ENCODE results near the gene USP30.

Gene USP30

GRCh38 chr12:109100741-109101140 lies 48.4 kb downstream of the USP30 start:
- no peaks in the 10 kb centered on the region for H3K27me3 ChIP-seq (ENCODE audit: control insufficient read depth in 1 of 2, insufficient read depth in 2 of 2, low read length in 2 of 2)
- no peaks in the 10 kb centered on the region for H3K9me3 ChIP-seq (ENCODE audit: low read length)
- peaks cover 26% of the 10 kb centered on the region for H3K4me1 ChIP-seq (ENCODE audit: insufficient read depth, low read length)
- H3K4me3 ChIP-seq (ENCODE audit: low read depth in 1 of 2, low read length in 2 of 2), result no peak overlapping the region
- H3K9ac ChIP-seq (ENCODE audit: low read length), result no peak overlapping the region
- H3K36me3 ChIP-seq (ENCODE audit: insufficient read depth, low read length), result peaks cover 55% of the 10 kb centered on the region
- no peak overlapping the region for H3K27ac ChIP-seq (ENCODE audit: low read depth, low read length)

GRCh38 chr12:109102491-109102890 lies 50.1 kb downstream of the USP30 start:
- no peak overlapping the region for H3K27ac ChIP-seq (ENCODE audit: low read depth, low read length)

GRCh38 chr12:109105176-109105575 lies 52.8 kb downstream of the USP30 start:
- Histone ChIP-seq H3K27me3 (ENCODE audit: control insufficient read depth in 1 of 2, insufficient read depth in 2 of 2, low read length in 2 of 2) (no peaks in the 10 kb centered on the region), H3K27ac (ENCODE audit: low read depth, low read length) (no peak overlapping the region), H3K4me1 (ENCODE audit: insufficient read depth, low read length) (peaks cover 11% of the 10 kb centered on the region), H3K4me3 (ENCODE audit: low read depth in 1 of 2, low read length in 2 of 2) (no peak overlapping the region), H3K9me3 (ENCODE audit: low read length) (no peaks in the 10 kb centered on the region), H3K9ac (ENCODE audit: low read length) (no peak overlapping the region), H3K36me3 (ENCODE audit: insufficient read depth, low read length) (peaks cover 74% of the 10 kb centered on the region)

More at GRCh38 chr12:109102491-109102890, 50.1 kb downstream of the USP30 start:
- peaks cover 21% of the 10 kb centered on the region for H3K4me1 ChIP-seq (ENCODE audit: insufficient read depth, low read length)
- no peaks in the 10 kb centered on the region for H3K27me3 ChIP-seq (ENCODE audit: control insufficient read depth in 1 of 2, insufficient read depth in 2 of 2, low read length in 2 of 2)
- no peaks in the 10 kb centered on the region for H3K9me3 ChIP-seq (ENCODE audit: low read length)
- H3K4me3 ChIP-seq (ENCODE audit: low read depth in 1 of 2, low read length in 2 of 2), result no peak overlapping the region
- H3K9ac ChIP-seq (ENCODE audit: low read length), result no peak overlapping the region
- peaks cover 69% of the 10 kb centered on the region for H3K36me3 ChIP-seq (ENCODE audit: insufficient read depth, low read length)

GRCh38 chr12:109109746-109110350 lies 57.5 kb downstream of the USP30 start:
- no peak overlapping the region for H3K9ac ChIP-seq (ENCODE audit: low read length)
- no peak overlapping the region for H3K4me3 ChIP-seq (ENCODE audit: low read depth in 1 of 2, low read length in 2 of 2)
- H3K27ac ChIP-seq (ENCODE audit: low read depth, low read length), result peak overlapping the region; percentile 96
- peaks cover 31% of the 10 kb centered on the region for H3K36me3 ChIP-seq (ENCODE audit: insufficient read depth, low read length)
- no peaks in the 10 kb centered on the region for H3K9me3 ChIP-seq (ENCODE audit: low read length)
- H3K27me3 ChIP-seq (ENCODE audit: control insufficient read depth in 1 of 2, insufficient read depth in 2 of 2, low read length in 2 of 2), result no peaks in the 10 kb centered on the region
- peaks cover 35% of the 10 kb centered on the region for H3K4me1 ChIP-seq (ENCODE audit: insufficient read depth, low read length)

- Histone ChIP-seq H3K9ac (ENCODE audit: low read length) (peak overlapping the region; percentile 81), H3K4me1 (ENCODE audit: insufficient read depth, low read length) (peaks cover 47% of the 10 kb centered on the region), H3K27ac (ENCODE audit: low read depth, low read length) (peak overlapping the region; percentile 96), H3K36me3 (ENCODE audit: insufficient read depth, low read length) (peaks cover 19% of the 10 kb centered on the region), H3K4me3 (ENCODE audit: low read depth in 1 of 2, low read length in 2 of 2) (peak overlapping the region; percentile 45 to 73), H3K9me3 (ENCODE audit: low read length) (no peaks in the 10 kb centered on the region), H3K27me3 (ENCODE audit: control insufficient read depth in 1 of 2, insufficient read depth in 2 of 2, low read length in 2 of 2) (no peaks in the 10 kb centered on the region)
Observed at GRCh38 chr12:109110988-109111495, 58.7 kb downstream of the USP30 start.

- peaks cover 4% of the 10 kb centered on the region for H3K36me3 ChIP-seq (ENCODE audit: insufficient read depth, low read length)
- H3K27ac ChIP-seq (ENCODE audit: low read depth, low read length), result peak overlapping the region; percentile 90
- peaks cover 62% of the 10 kb centered on the region for H3K4me1 ChIP-seq (ENCODE audit: insufficient read depth, low read length)
- H3K9ac ChIP-seq (ENCODE audit: low read length), result peak overlapping the region; percentile 42
- no peaks in the 10 kb centered on the region for H3K27me3 ChIP-seq (ENCODE audit: control insufficient read depth in 1 of 2, insufficient read depth in 2 of 2, low read length in 2 of 2)
- H3K4me3 ChIP-seq (ENCODE audit: low read depth in 1 of 2, low read length in 2 of 2), result peak overlapping the region in 1 of 2 donors; percentile 33
- H3K9me3 ChIP-seq (ENCODE audit: low read length), result no peaks in the 10 kb centered on the region
Observed at GRCh38 chr12:109112720-109113465, 60.5 kb downstream of the USP30 start.

- Histone ChIP-seq H3K27ac (ENCODE audit: low read depth, low read length) (peak overlapping the region; percentile 90), H3K27me3 (ENCODE audit: control insufficient read depth in 1 of 2, insufficient read depth in 2 of 2, low read length in 2 of 2) (no peaks in the 10 kb centered on the region), H3K9me3 (ENCODE audit: low read length) (no peaks in the 10 kb centered on the region), H3K36me3 (ENCODE audit: insufficient read depth, low read length) (no peaks in the 10 kb centered on the region), H3K9ac (ENCODE audit: low read length) (peak overlapping the region; percentile 42), H3K4me3 (ENCODE audit: low read depth in 1 of 2, low read length in 2 of 2) (no peak overlapping the region), H3K4me1 (ENCODE audit: insufficient read depth, low read length) (peaks cover 62% of the 10 kb centered on the region)
Observed at GRCh38 chr12:109113661-109114321, 61.4 kb downstream of the USP30 start.

GRCh38 chr12:109114644-109115043 lies 62.3 kb downstream of the USP30 start:
- H3K9me3 ChIP-seq (ENCODE audit: low read length), result no peaks in the 10 kb centered on the region
- H3K9ac ChIP-seq (ENCODE audit: low read length), result no peak overlapping the region
- peak overlapping the region; percentile 90 for H3K27ac ChIP-seq (ENCODE audit: low read depth, low read length)
- no peaks in the 10 kb centered on the region for H3K36me3 ChIP-seq (ENCODE audit: insufficient read depth, low read length)
- no peaks in the 10 kb centered on the region for H3K27me3 ChIP-seq (ENCODE audit: control insufficient read depth in 1 of 2, insufficient read depth in 2 of 2, low read length in 2 of 2)
- no peak overlapping the region for H3K4me3 ChIP-seq (ENCODE audit: low read depth in 1 of 2, low read length in 2 of 2)
- H3K4me1 ChIP-seq (ENCODE audit: insufficient read depth, low read length), result peaks cover 62% of the 10 kb centered on the region

GRCh38 chr12:109115404-109115757 lies 63.0 kb downstream of the USP30 start:
- Histone ChIP-seq H3K27me3 (ENCODE audit: control insufficient read depth in 1 of 2, insufficient read depth in 2 of 2, low read length in 2 of 2) (no peaks in the 10 kb centered on the region), H3K9me3 (ENCODE audit: low read length) (no peaks in the 10 kb centered on the region), H3K9ac (ENCODE audit: low read length) (no peak overlapping the region), H3K4me3 (ENCODE audit: low read depth in 1 of 2, low read length in 2 of 2) (peak overlapping the region in 1 of 2 donors; percentile 41), H3K4me1 (ENCODE audit: insufficient read depth, low read length) (peaks cover 63% of the 10 kb centered on the region), H3K36me3 (ENCODE audit: insufficient read depth, low read length) (no peaks in the 10 kb centered on the region), H3K27ac (ENCODE audit: low read depth, low read length) (peak overlapping the region; percentile 90)

- peak within 1 kb of the TSS in 1 of 2 donors; percentile 41 for H3K4me3 ChIP-seq (ENCODE audit: low read depth in 1 of 2, low read length in 2 of 2)
- no peaks in the 10 kb centered on the region for H3K36me3 ChIP-seq (ENCODE audit: insufficient read depth, low read length)
- H3K27me3 ChIP-seq (ENCODE audit: control insufficient read depth in 1 of 2, insufficient read depth in 2 of 2, low read length in 2 of 2), result no peaks in the 10 kb centered on the region
- no peaks in the 10 kb centered on the region for H3K9me3 ChIP-seq (ENCODE audit: low read length)
- H3K9ac ChIP-seq (ENCODE audit: low read length), result peak within 1 kb of the TSS; percentile 63
- H3K27ac ChIP-seq (ENCODE audit: low read depth, low read length), result peak within 1 kb of the TSS; percentile 90
- H3K4me1 ChIP-seq (ENCODE audit: insufficient read depth, low read length), result peaks cover 59% of the 10 kb centered on the region
Observed at GRCh38 chr12:109115758-109116610, 63.6 kb downstream of the USP30 start, which contains the start of gene ACACB. ACACB (plus strand) TSS chr12:109116587; CDS start chr12:109139406, 22,819 bp downstream.

- Histone ChIP-seq H3K27ac (ENCODE audit: low read depth, low read length) (peak overlapping the region; percentile 90), H3K27me3 (ENCODE audit: control insufficient read depth in 1 of 2, insufficient read depth in 2 of 2, low read length in 2 of 2) (no peaks in the 10 kb centered on the region), H3K36me3 (ENCODE audit: insufficient read depth, low read length) (no peaks in the 10 kb centered on the region), H3K4me3 (ENCODE audit: low read depth in 1 of 2, low read length in 2 of 2) (peak overlapping the region in 1 of 2 donors; percentile 41), H3K9me3 (ENCODE audit: low read length) (no peaks in the 10 kb centered on the region), H3K4me1 (ENCODE audit: insufficient read depth, low read length) (peaks cover 59% of the 10 kb centered on the region), H3K9ac (ENCODE audit: low read length) (peak overlapping the region; percentile 63)
Observed at GRCh38 chr12:109116611-109116949, 64.2 kb downstream of the USP30 start.
